DMS 273 treated with DMSO at 0.1 percent for 48 hours (cell line): Measurements from ENCODE around the gene BCL6B.
A peak's percentile ranks its signal among the peaks of the same experiment; 100 is the strongest.

Experiments
- DNase-seq: peaks from one replicate; lab custom pipeline; 2025; lab: John Stamatoyannopoulos, UW

Gene BCL6B

GRCh38 chr17:7060165-7060891, 37.5 kb downstream of the BCL6B start:
- no peak for DNase-seq

GRCh38 chr17:7063518-7064094, 40.8 kb downstream of the BCL6B start:
- DNase-seq = no peak

GRCh38 chr17:7064261-7064660, 41.4 kb downstream of the BCL6B start:
- DNase-seq = peak; percentile 28

GRCh38 chr17:7067198-7067597, 44.3 kb downstream of the BCL6B start:
- DNase-seq = no peak

GRCh38 chr17:7068268-7068667, 45.4 kb downstream of the BCL6B start:
- no peak for DNase-seq

- no peak for DNase-seq
These were observed 47.9 kb downstream of the BCL6B start for GRCh38 chr17:7070712-7071111.

- no peak for DNase-seq
These were observed 49.6 kb downstream of the BCL6B start for GRCh38 chr17:7072406-7072805.

- no peak for DNase-seq
These were observed 52.1 kb downstream of the BCL6B start for GRCh38 chr17:7074931-7075330.

- no peak for DNase-seq
These were observed 55.2 kb downstream of the BCL6B start for GRCh38 chr17:7077911-7078546.

- no peak for DNase-seq
These were observed 55.9 kb downstream of the BCL6B start for GRCh38 chr17:7078711-7079110.
